ENCODE measurements around the gene OPN3. TPM values are rescaled to one million over a fixed set of nuclear protein-coding genes. Genes with fewer than 3 reads are reported as not detected.

OPN3 gene
- total RNA-seq = 11.1 and 21.2 TPM in 2 replicates

GRCh38 chr1:241640149-241640866 is at the start of gene OPN3, which contains the start of gene CHML:
Gene OPN3 (minus strand): TSS chr1:241640369. CDS start chr1:241640254, 115 bp downstream.
Gene CHML (minus strand): TSS chr1:241640369. CDS start chr1:241635766, 4,603 bp downstream.

GRCh38 chr1:241652012-241652411 is 11.8 kb upstream of the OPN3 start, which contains the start of gene WDR64:
Gene WDR64 (plus strand): TSS chr1:241652281. CDS start chr1:241652485, 204 bp downstream.

Other genes starting within 250 kb of the OPN3 start
- 91.5 and 162 TPM in 2 replicates for gene FH, start 120.6 kb downstream of the OPN3 start, total RNA-seq
- 0.17 TPM in 1 of 2 replicates, not detected in the other for gene KMO, start 108.0 kb downstream of the OPN3 start, total RNA-seq
- gene CHML, start within 50 bp of the OPN3 start, total RNA-seq = 8.6 and 12.5 TPM in 2 replicates
- not detected in 2 replicates for gene WDR64, start 11.9 kb upstream of the OPN3 start, total RNA-seq
- 2.0 and 14.7 TPM in 2 replicates for gene EXO1, start 207.8 kb upstream of the OPN3 start, total RNA-seq